Ammon's horn (tissue), 1 donor: ENCODE data around the gene PLA2G12B.
"Not testable (repeated sequence)": the region's sequence is repeated elsewhere in the genome, so short reads cannot be mapped to it uniquely, and the experiment has no call there.

Experiments used
- DNase-seq: peaks from one replicate; pipeline ENCODE4 v3.0.0-alpha.2; 2016; ENCODE audit warnings: low spot score

Gene PLA2G12B

GRCh38 chr10:72935361-72935760 is 19.2 kb downstream of the PLA2G12B start:
- no peak for DNase-seq

DNA sequence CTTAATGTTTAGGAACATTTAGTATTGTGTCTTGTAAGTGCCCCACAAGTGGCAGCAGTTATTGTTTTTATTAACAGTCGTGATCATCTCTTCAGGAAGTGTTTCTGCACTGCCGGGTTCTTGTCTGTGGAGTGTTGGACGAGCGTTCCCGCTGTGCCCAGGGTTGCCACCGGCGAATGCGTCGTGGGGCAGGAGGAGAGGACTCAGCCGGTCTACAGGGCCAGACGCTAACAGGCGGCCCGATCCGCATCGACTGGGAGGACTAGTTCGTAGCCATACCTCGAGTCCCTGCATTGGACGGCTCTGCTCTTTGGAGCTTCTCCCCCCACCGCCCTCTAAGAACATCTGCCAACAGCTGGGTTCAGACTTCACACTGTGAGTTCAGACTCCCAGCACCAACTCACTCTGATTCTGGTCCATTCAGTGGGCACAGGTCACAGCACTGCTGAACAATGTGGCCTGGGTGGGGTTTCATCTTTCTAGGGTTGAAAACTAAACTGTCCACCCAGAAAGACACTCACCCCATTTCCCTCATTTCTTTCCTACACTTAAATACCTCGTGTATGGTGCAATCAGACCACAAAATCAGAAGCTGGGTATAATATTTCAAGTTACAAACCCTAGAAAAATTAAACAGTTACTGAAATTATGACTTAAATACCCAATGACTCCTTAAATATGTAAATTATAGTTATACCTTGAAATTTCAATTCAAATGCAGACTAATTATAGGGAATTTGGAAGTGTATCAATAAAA is 22.2 kb downstream of the PLA2G12B start:
- no peak for DNase-seq

- DNase-seq: no peak
Observed at GRCh38 chr10:72930276-72930675, 24.3 kb downstream of the PLA2G12B start.

DNA sequence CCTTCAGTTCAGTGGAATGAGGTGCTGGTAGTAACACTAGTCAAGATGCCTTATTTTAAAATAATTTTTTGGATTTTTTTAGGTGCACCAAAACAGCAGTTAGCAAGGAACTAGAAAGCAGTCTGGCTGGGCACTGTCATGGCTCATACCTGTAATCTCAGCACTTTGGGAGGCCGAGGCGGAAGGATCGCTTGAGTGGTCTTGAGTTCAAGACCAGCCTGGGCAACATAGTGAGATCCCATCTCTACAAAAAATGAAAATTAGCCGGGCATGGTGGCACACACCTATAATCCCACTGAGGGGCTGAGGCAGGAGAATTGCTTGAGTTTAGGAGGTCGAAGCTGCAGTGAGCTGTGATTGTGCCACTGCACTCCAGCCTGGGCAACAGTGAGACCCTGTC is 25.8 kb downstream of the PLA2G12B start:
- DNase-seq: no peak

DNA sequence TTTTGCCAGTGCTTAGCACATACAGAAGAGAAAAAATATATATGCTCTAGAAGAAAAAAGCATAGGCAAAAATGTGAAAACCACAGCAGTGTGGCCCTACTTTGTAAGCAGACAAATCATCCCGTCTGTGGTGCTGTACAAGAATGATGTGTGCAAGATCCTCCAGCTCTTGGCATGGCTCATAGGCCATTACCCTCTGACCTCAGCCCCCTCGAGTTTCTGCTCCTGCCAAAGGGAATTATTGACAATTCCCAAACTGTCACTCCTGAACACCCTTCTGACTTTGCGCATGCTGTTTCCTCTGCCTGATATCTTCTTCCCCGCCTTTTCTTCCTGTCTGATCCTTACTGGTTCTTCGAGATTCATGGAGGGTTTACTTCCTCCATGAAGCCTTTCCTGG is 27.1 kb downstream of the PLA2G12B start:
- no peak for DNase-seq

DNA sequence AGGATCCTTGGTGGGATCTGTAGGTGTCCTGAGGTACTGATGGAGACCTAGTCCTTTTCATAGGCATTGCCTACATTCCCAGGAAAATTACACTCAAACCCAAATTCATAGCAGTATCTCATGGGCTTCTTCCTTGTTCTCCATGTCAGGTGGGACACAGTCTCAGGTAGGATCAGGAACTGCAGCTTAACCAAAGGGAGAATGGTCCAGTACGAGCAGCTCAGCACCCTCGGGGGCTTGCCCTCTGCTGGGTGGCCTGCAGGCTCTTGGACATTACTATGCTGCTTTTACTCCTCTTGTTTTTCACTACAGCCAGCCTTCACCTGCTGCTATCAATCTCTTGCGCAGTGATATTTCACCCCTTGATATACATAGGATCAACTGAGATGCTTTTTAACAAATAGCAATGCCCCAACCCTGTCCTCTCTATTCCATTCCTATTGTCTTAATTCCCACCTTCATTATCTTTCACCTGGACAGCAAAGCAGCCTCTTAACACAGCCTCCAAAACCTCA is 28.6 kb downstream of the PLA2G12B start:
- no peak for DNase-seq

GRCh38 chr10:72924351-72924750 is 30.3 kb downstream of the PLA2G12B start:
- no peak for DNase-seq

- DNase-seq: not testable (repeated sequence)
Observed at GRCh38 chr10:72921147-72921683, 33.4 kb downstream of the PLA2G12B start.

DNA sequence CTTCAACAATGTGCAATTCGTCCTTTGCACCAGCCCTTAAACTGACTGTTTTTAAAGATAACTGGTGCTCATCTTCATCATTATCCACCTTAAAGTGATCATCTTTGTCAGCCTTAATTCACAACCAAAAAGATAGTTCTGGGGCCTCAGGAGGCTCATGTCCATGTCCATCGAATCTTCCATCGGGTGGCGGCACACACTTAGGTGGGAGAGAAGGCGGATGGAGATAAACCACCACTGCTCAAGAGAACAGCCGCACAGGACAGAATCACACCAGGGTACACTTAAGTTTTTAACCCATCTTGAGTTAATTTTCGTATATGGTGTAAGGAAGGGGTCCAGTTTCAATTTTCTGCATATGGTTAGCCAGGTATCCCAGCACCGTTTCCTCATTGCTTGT is 36.3 kb downstream of the PLA2G12B start:
- DNase-seq: no peak

GRCh38 chr10:72917803-72918332 is 36.7 kb downstream of the PLA2G12B start:
- DNase-seq: not testable (repeated sequence)

DNA sequence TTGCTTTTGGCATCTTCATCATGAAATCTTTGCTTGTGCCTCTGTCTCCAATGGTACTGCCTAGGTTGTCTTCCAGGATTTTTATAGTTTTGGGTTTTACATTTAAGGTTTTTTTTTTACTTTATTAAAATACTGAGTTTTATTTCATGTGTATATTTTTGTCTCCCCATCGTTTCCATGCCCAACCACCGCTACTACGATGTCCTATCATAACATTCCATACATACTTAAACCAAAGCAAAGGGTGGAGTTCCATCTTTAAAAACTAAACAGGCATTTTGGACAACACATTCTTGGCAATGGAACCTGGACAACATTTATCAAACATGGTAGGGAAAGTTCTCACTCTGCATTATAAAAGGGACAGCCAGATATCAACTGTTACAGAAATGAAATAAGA is 37.4 kb downstream of the PLA2G12B start:
- not testable (repeated sequence) for DNase-seq

- no peak for DNase-seq
Observed at GRCh38 chr10:72913287-72913686, 41.3 kb downstream of the PLA2G12B start.

GRCh38 chr10:72912736-72913135 is 41.9 kb downstream of the PLA2G12B start:
- no peak for DNase-seq

DNA sequence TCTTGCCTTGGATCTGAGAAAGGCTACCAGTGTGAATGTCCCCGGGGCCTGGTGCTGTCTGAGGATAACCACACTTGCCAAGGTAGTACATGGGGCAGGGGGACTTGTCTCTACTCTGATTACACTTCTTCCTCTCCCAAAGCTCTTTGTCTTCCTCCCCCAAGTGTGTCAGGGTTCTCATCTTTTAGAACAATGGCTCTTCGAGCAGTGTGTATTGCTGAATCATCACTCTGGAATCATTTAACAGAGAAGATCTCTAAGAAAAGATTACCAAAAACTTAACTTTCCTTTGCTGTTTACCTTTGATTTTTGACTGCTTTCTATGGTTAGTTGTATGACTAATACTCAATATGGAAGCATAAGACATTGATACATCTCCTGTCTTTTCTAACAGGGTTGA is 42.8 kb downstream of the PLA2G12B start:
- DNase-seq: no peak

DNA sequence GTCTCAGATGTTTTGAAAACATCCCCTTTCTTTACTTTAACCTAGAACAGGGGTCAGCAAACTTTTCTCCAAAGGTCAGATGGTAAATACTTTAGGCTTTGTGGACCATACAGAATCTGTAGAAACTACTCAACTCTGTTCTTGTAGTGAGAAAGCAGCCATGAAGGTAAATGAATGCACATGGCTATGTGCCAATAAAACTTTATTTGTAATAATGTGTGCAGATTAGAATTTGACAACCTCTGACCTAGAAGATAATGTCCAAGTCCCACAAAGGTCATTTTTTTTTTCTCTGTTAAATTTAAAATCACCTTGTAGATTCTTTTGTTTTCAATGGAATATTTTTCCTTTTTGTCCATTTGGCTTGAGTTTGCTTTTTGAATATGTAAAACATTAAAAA is 43.9 kb downstream of the PLA2G12B start:
- DNase-seq: no peak

GRCh38 chr10:72906446-72906845 is 48.2 kb downstream of the PLA2G12B start:
- no peak for DNase-seq

DNA sequence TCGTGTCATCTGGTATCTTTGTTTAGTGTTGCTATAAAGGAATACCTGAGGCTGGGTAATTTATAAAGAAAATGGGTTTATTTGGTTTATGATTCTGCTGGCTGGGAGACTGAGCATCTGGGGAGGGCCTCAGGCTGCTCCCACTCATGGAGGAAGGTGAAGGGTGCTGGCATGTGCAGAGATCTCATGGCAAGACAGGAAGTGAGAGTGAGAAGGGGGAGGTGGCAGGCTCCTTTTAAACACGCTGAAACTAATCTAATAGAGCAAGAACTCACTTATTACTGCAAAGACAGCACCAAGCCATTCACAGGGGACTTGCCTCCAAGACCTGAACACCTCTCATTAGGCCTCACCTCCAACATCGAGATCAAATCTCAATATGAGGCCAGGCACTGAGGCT is 49.8 kb downstream of the PLA2G12B start:
- no peak for DNase-seq

DNA sequence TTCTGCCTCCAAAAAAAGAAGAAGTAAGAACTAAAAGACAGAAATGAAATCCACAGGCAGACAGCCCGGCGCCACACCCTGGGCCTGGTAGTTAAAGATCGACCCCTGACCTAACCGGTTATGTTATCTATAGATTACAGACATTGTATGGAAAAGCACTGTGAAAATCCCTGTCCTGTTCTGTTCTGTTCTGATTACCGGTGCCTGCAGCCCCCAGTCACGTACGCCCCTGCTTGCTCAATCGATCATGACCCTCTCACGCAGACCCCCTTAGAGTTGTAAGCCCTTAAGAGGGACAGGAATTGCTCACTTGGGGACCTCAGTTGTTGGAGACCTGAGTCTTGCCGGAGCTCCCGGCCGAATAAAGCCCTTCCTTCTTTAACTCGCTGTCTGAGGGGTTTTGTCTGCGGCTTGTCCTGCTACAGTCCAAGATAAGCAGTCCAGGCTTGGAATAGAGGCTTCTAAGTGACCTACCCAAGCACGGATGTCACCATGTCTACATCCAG is 50.6 kb downstream of the PLA2G12B start:
- not testable (repeated sequence) for DNase-seq

GRCh38 chr10:72899545-72899944 is 55.1 kb downstream of the PLA2G12B start:
- DNase-seq: no peak

GRCh38 chr10:72898616-72899015 is 56.0 kb downstream of the PLA2G12B start:
- no peak for DNase-seq

- DNase-seq: no peak
Observed at GRCh38 chr10:72895236-72895850, 59.3 kb downstream of the PLA2G12B start.

DNA sequence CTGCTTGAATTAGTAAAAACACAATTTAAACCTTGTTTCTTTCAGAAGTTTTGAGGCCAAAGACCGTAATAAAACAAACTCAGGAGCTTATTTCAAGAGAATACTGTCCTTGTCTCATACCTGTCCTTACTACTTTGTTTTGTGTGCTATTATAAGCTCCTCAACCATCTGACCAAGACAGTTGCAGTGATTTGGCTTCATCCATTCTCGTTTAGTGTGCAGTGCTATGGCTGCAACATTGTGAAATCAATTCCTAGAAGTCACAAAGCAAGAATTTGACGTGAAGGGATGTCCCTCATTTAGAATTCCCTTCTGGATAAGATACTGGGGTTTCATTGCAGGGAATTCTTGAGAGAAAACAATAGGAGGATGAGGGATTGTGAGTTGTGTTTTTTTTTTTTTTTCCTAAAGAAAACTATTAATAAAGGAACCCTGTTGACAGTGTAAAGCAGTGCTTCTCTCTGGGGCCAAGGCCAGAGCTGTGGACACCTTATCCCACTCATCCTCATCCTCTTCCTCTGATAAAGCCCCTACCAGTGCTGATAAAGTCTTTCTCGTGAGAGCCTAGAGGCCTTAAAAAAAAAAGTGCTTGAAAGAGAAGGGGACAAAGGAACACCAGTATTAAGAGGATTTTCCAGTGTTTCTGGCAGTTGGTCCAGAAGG is 61.3 kb downstream of the PLA2G12B start, which contains the start of gene OIT3:
Gene OIT3, plus strand, starts transcription at position 604 of the 663 bp plus-strand sequence. CDS start 60 bp downstream, outside the sequence.
- DNase-seq: no peak
